Measurements from ENCODE around the gene SF1.

The SF1 gene

DNA sequence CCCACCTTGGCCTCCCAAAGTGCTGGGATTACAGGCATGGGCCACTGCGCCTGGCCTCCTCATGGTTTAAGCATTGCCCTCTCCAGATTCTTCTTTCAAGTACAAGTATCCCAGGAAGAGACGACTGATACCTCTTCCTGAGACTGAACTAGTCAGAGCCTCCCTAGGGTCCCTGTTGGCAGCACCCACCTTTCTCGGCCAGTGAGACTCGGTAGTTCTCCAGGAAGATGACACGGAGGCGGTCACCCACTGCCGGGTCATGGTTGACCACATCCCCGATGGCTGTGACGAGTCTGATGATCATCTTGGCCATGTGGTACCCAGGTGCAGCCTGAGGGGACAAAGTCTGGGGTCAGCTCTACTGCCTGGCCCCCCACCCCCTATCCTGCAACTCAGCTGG is 27.2 kb downstream of the SF1 start:
- H3K9ac ChIP-seq (ENCODE audit: low read depth, low read length) = no peak overlapping the region
- 95% methylated on average over 9 of the region's 9 CpGs for WGBS

DNA sequence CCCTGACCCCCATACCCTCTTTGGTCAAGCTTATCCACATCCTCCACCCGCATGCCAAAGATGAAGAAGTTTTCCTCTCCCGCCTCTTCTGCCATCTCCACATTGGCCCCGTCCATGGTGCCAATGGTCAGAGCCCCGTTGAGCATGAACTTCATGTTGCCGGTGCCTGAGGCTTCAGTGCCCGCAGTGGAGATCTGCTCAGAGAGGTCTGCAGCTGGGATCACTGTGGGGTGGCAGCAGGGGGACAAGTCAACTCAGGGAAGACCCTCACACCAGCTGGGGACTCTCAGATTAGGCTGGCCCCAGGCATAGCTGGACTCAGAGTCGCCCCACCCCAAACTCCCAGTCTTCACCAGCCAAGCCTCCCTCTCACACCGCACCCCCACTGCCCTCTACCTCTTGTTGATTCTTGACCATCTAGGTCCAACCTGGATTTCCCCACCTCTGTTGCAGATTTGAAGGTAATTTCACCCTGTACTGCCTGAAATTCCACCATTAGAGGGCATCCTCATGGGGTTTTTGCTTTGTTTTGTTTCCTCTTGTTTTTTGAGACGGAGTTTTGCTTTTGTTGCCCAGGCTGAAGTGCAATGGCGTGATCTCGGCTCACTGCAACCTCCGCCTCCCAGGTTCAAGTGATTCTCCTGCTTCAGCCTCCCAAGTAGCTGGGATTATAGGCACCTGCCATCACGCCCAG is 27.8 kb downstream of the SF1 start:
- Histone ChIP-seq H3K27ac (ENCODE audit: low read depth, low read length) (no peak overlapping the region), H3K9me3 (ENCODE audit: insufficient read depth, low read depth, low read length) (no peaks in the 10 kb centered on the region), H3K4me3 (ENCODE audit: low read length) (no peak overlapping the region), H3K9ac (ENCODE audit: low read depth, low read length) (no peak overlapping the region), H3K27me3 (ENCODE audit: insufficient read depth, low read length) (no peaks in the 10 kb centered on the region), H3K36me3 (ENCODE audit: insufficient read depth, low read length) (no peaks in the 10 kb centered on the region), H3K4me1 (ENCODE audit: insufficient read depth, low read length) (no peaks in the 10 kb centered on the region)
- 93% methylated on average over 12 of the region's 13 CpGs for WGBS

More for the DNA sequence above, 27.2 kb downstream of the SF1 start:
- Histone ChIP-seq H3K27ac (ENCODE audit: low read depth, low read length) (no peak overlapping the region), H3K4me3 (ENCODE audit: low read length) (no peak overlapping the region), H3K27me3 (ENCODE audit: insufficient read depth, low read length) (no peaks in the 10 kb centered on the region), H3K9me3 (ENCODE audit: insufficient read depth, low read depth, low read length) (no peaks in the 10 kb centered on the region), H3K4me1 (ENCODE audit: insufficient read depth, low read length) (no peaks in the 10 kb centered on the region), H3K36me3 (ENCODE audit: insufficient read depth, low read length) (no peaks in the 10 kb centered on the region)

DNA sequence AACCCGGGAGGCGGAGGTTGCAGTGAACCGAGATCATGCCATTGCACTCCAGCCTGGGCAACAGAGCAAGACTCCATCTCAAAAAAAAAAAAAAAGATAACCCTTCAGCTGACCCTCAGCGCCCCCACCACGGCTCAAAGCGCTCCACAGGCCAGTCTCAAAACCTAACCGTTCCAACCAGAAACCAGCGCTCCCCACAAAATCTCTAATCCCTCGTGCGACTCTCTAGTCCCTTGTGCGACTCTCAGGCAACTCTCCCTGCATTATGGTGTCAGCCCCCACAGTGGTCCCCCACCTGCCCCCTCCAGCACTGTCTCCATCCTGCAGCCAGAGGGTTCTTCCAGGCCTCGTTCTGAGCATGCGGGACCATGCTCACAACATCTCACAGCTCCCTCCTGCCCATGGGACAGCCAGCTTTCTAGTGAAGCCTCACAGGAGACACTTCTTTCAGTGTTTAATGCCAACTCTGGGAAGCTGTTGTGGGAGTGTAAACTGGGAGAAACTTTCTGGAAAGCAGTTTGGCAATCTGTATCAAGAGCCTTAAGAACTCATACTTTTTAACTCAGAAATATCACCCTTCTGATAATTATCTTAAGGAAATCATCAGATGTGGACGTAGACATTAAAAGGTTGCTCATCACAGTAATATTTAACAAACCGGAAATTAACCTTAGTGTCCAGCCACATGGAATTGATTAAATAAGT is 30.2 kb downstream of the SF1 start:
- Histone ChIP-seq H3K27me3 (ENCODE audit: insufficient read depth, low read length) (peaks cover 18% of the 10 kb centered on the region), H3K9me3 (ENCODE audit: insufficient read depth, low read depth, low read length) (no peaks in the 10 kb centered on the region), H3K36me3 (ENCODE audit: insufficient read depth, low read length) (no peaks in the 10 kb centered on the region), H3K4me3 (ENCODE audit: low read length) (no peak overlapping the region), H3K27ac (ENCODE audit: low read depth, low read length) (no peak overlapping the region), H3K4me1 (ENCODE audit: insufficient read depth, low read length) (no peaks in the 10 kb centered on the region), H3K9ac (ENCODE audit: low read depth, low read length) (no peak overlapping the region)
- 87% methylated on average over 14 of the region's 15 CpGs for WGBS

DNA sequence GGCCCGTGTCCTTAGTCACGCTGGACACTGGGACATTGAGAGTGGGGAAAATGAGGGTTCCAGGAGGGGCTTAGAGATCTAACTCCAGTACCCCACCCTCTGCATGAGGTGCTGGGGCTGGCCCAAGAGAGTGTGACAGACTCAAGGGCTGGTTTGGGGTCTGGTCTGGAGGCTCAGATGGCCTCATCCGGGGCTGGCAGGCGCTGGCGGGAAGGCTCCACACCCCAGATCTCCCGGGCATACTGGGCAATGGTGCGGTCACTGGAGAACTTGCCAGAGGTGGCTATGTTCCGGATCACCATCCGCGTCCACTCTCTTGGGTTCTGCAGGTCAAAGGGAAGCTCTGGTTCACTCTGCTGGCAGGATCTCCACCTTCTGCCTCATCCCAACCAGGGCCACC is 31.9 kb downstream of the SF1 start:
- no peaks in the 10 kb centered on the region for H3K36me3 ChIP-seq (ENCODE audit: insufficient read depth, low read length)
- H3K27ac ChIP-seq (ENCODE audit: low read depth, low read length) = no peak overlapping the region
- H3K9me3 ChIP-seq (ENCODE audit: insufficient read depth, low read depth, low read length) = no peaks in the 10 kb centered on the region
- 86% methylated on average over 10 of the region's 10 CpGs for WGBS
- peak overlapping the region; percentile 70; the same call in 1 of the 2 replicates for H3K4me3 ChIP-seq (ENCODE audit: low read length)
- peaks cover 2% of the 10 kb centered on the region; the same call in 1 of the 2 replicates for H3K4me1 ChIP-seq (ENCODE audit: insufficient read depth, low read length)
- H3K9ac ChIP-seq (ENCODE audit: low read depth, low read length) = no peak overlapping the region
- peaks cover 34% of the 10 kb centered on the region for H3K27me3 ChIP-seq (ENCODE audit: insufficient read depth, low read length)

DNA sequence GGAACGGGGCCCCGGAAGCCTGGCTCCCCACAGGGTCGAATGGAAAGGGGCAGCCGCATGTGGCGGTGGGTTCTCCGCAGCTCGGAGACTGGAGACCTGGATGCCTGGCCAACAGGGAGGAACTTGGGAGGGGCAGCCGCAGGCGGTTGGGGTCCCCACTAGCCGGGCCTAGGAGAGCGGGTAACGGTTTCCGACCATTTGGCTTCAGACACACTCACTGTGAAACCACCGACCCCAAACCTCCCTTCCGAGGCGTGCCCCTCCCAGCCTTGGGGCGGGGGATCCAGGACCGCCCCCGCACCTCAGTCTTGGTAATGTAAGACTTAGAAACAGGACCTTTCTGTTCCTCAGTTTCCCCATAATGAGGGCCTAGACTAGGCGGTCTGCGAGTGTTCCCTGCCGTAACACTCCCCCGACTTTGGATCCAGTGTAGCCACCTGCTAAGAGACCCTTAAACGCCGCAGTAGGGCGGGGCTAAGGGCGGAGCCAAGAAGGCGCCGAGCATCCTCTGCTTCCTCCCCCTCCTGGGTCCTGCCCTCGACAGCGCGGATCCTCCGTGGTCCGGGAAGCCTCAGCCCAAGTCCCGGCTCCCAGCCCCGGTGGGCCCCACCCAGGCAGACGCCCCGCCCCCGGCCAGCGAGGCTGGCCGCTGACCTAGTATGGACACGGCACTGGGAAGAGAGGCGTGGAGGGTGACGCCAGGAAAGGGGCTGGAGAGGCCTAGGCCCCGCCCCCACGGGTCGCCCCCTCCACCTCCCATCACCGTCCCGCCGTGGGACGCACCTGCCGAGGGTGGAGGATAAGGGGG is 32.6 kb downstream of the SF1 start:
- H3K36me3 ChIP-seq (ENCODE audit: insufficient read depth, low read length) = no peaks in the 10 kb centered on the region
- peak overlapping the region; percentile 70 for H3K4me3 ChIP-seq (ENCODE audit: low read length)
- peaks cover 41% of the 10 kb centered on the region for H3K27me3 ChIP-seq (ENCODE audit: insufficient read depth, low read length)
- H3K9me3 ChIP-seq (ENCODE audit: insufficient read depth, low read depth, low read length) = no peaks in the 10 kb centered on the region
- H3K27ac ChIP-seq (ENCODE audit: low read depth, low read length) = peak overlapping the region; percentile 55; the same call in 1 of the 2 replicates
- H3K4me1 ChIP-seq (ENCODE audit: insufficient read depth, low read length) = peaks cover 8% of the 10 kb centered on the region; the same call in 1 of the 2 replicates
- H3K9ac ChIP-seq (ENCODE audit: low read depth, low read length) = peak overlapping the region; percentile 11; the same call in 1 of the 2 replicates
- WGBS = under 1% methylated on average over 42 of the region's 52 CpGs

DNA sequence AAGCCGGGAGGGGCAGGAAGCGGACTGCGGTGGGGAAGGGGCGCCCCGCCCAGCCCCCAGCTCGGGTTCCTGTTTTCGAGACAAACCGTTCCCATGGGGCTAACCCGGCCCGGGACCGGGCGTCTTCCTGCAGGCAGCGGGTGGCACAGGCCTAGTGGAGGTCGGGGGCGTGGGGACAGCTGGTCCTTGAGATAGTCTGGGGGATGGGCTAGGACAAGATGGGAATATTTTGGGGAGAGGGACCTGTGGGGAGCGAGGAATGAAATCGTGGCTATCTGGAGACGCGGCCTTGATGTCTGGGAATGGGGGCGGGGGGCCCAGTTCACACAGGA is 33.2 kb downstream of the SF1 start:
- H3K9me3 ChIP-seq (ENCODE audit: insufficient read depth, low read depth, low read length) = no peaks in the 10 kb centered on the region
- H3K4me3 ChIP-seq (ENCODE audit: low read length) = peak overlapping the region; percentile 70
- H3K27ac ChIP-seq (ENCODE audit: low read depth, low read length) = peak overlapping the region; percentile 55; the same call in 1 of the 2 replicates
- peaks cover 47% of the 10 kb centered on the region for H3K27me3 ChIP-seq (ENCODE audit: insufficient read depth, low read length)
- 1% methylated on average over 20 of the region's 20 CpGs for WGBS
- no peaks in the 10 kb centered on the region for H3K36me3 ChIP-seq (ENCODE audit: insufficient read depth, low read length)
- peak overlapping the region; percentile 11; the same call in 1 of the 2 replicates for H3K9ac ChIP-seq (ENCODE audit: low read depth, low read length)
- H3K4me1 ChIP-seq (ENCODE audit: insufficient read depth, low read length) = peaks cover 8% of the 10 kb centered on the region; the same call in 1 of the 2 replicates

DNA sequence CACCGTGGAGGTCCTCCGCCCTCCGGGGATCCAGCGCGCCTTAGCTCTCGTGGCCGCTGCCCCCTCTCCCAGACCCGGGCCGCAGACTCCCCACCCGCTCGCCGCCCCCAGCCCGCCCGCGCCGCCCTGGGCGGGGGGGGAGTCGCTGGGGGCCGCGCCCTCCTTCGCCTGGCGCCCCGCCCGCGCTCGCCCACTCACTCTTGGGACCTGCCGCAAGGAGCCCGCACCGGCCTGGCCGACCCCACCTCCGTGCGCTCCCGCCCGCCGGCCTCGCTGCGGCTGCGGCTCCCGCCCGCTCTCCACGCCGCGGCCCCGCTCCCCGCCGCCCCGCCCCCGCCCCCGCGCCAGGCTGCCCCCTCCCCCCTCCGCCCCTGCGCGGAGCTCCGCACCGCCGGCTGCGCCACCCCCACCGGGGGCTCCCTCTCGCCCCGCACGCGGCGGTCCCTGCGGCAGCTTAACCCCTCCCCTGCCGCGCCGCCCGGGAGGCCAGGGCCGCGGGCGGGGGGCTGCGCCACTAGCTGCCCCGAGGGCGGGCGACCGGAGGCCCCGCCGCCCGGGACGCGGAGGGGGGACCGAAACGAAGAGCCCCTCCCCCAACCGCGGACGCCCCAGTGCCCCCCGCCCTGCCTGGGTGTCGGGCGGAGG is 33.7 kb downstream of the SF1 start:
- H3K27ac ChIP-seq (ENCODE audit: low read depth, low read length) = no peak overlapping the region; the same call in 1 of the 2 replicates
- no peak overlapping the region for H3K9ac ChIP-seq (ENCODE audit: low read depth, low read length)
- peak overlapping the region; percentile 70 for H3K4me3 ChIP-seq (ENCODE audit: low read length)

DNA sequence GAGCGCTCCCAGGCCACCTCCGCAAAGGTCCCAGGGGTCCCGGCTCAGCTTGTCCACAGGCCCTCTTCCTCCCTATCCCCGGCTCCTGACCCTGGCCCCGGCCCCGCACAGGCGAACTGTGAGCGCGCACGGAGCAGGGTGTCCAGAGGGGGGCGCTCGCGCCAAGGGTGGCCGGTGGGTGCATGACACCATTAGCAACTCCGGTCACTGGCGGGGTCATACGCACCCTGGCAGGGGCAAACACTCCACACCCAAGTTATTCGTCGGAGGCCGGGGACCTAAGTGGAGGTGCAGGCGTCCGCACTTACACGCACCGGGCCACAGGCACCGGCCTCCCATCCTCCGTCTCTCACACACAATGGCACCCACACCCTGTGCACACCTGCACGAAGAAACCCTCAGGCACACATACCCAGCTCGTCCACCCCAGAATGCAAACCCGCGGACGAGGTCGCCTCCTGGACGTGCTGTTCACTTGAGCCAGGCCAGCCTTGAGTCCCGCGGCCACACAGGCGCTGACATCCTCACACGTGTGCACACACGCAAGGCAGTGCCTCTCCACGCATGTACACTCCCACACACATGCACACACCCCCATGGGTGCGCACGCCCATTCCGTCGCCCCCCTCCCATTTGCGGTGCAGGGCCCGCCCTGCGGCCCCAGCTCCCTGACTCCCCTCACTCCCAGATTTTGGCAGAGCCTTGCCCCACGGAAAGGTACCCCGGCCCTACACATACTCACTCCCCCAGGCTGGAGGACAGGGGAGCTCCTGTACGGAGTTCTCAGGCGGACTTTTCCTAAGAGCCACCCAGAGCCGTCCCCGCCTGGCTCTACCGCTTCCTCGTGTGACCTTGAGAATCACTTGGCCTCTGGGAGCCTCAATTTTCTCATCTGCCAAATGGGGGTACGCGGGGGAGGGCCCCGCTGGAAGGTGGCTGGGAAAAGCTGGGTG is 34.5 kb downstream of the SF1 start, which contains the start of gene RASGRP2:
Gene RASGRP2 (minus strand): TSS at position 552 of the 953 bp plus-strand sequence. CDS start 1,276 bp downstream, outside the sequence.
- Histone ChIP-seq H3K4me1 (ENCODE audit: insufficient read depth, low read length) (peaks cover 16% of the 10 kb centered on the region; the same call in 1 of the 2 replicates), H3K27ac (ENCODE audit: low read depth, low read length) (no peak within 1 kb of the TSS; the same call in 1 of the 2 replicates), H3K9ac (ENCODE audit: low read depth, low read length) (no peak within 1 kb of the TSS), H3K4me3 (ENCODE audit: low read length) (peak within 1 kb of the TSS; percentile 70), H3K36me3 (ENCODE audit: insufficient read depth, low read length) (no peaks in the 10 kb centered on the region), H3K27me3 (ENCODE audit: insufficient read depth, low read length) (peaks cover 54% of the 10 kb centered on the region), H3K9me3 (ENCODE audit: insufficient read depth, low read depth, low read length) (no peaks in the 10 kb centered on the region)
- 5% methylated on average over 57 of the region's 57 CpGs for WGBS

More for the DNA sequence above, 33.7 kb downstream of the SF1 start:
- WGBS = under 1% methylated on average over 76 of the region's 89 CpGs
- H3K27me3 ChIP-seq (ENCODE audit: insufficient read depth, low read length) = peaks cover 51% of the 10 kb centered on the region
- H3K4me1 ChIP-seq (ENCODE audit: insufficient read depth, low read length) = peaks cover 8% of the 10 kb centered on the region; the same call in 1 of the 2 replicates
- H3K36me3 ChIP-seq (ENCODE audit: insufficient read depth, low read length) = no peaks in the 10 kb centered on the region
- H3K9me3 ChIP-seq (ENCODE audit: insufficient read depth, low read depth, low read length) = no peaks in the 10 kb centered on the region

DNA sequence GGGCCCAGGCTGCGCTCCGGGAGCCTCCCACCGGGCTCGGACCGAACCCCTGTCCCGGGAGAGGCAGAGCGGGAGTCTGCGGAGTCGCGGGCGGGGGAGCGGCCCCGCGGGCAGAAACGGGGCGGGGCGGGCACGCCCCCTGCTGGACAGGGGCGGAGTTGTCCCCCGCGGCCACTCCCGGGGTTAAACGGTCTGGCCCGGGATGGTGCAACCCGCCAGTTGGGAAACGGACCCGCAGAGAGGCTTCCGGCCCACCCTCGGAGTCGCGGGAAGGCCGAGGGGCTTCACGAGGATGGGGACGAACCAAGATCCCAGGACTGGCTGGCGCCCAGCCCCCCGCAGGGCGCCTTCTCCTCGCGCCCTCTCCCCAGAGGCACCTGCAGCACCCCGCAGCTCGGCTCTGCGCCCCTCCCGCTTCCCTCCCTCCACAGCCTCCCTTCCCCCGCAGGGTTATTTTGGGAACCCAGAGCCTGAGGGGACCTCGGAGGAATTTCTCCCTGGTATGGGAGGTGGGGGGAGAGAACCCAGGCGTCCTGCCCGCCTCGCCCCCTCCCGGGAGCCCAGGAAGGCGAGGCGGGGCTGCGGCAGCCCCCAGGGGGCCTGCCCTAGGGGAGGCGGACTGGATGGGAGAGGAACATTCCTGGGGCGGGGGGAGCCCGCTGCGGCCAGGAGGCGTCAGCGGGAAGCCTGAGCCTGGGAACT is 35.3 kb downstream of the SF1 start:
- Histone ChIP-seq H3K36me3 (ENCODE audit: insufficient read depth, low read length) (no peaks in the 10 kb centered on the region), H3K4me3 (ENCODE audit: low read length) (peak overlapping the region; percentile 70), H3K9me3 (ENCODE audit: insufficient read depth, low read depth, low read length) (no peaks in the 10 kb centered on the region), H3K9ac (ENCODE audit: low read depth, low read length) (no peak overlapping the region), H3K27me3 (ENCODE audit: insufficient read depth, low read length) (peaks cover 54% of the 10 kb centered on the region), H3K27ac (ENCODE audit: low read depth, low read length) (no peak overlapping the region), H3K4me1 (ENCODE audit: insufficient read depth, low read length) (peaks cover 16% of the 10 kb centered on the region; the same call in 1 of the 2 replicates)
- WGBS = 2% methylated on average over 58 of the region's 58 CpGs

All from HUES64 (cell line).